T-helper 2 cell treated with Interferon-gamma antibody and Interleukin-4, amounts not matched to agents 100 ng/mL and 5 ng/mL, for 36 hours (primary cell): ENCODE results near the gene GTF3C5. TPM values are rescaled to one million over a fixed set of nuclear protein-coding genes. Genes with fewer than 3 reads are reported as not detected.
"Not testable (repeated sequence)": the region's sequence is repeated elsewhere in the genome, so short reads cannot be mapped to it uniquely, and the experiment has no call there.

ENCODE experiments used
- intact Hi-C: fragments of 100-400 bp; cut with micrococcal nuclease; formaldehyde crosslinking; loops from one replicate; pipeline ENCODE4 v1.15.1; 2023
- total RNA-seq: library from RNA; stranded (reverse); gene quantifications from 2 replicates; pipeline ENCODE4 v1.2.3, GENCODE V29; 2022

The GTF3C5 gene
- total RNA-seq, 1 donor from 2014 or later: 79.1 TPM

GRCh38 chr9:133066181-133066983 lies 35.6 kb downstream of the GTF3C5 start:
- intact Hi-C loops: no loop called here

- intact Hi-C loops: no loop called here
These were observed 36.2 kb downstream of the GTF3C5 start for GRCh38 chr9:133067006-133067405.

GRCh38 chr9:133067813-133068212 lies 37.0 kb downstream of the GTF3C5 start:
- intact Hi-C loops: no loop called here

- intact Hi-C loops: not testable (repeated sequence)
These were observed 37.6 kb downstream of the GTF3C5 start for GRCh38 chr9:133068431-133068830.

GRCh38 chr9:133070500-133070961 lies 39.7 kb downstream of the GTF3C5 start:
- intact Hi-C loops: not testable (repeated sequence)

GRCh38 chr9:133070985-133071384 lies 40.2 kb downstream of the GTF3C5 start:
- intact Hi-C loops: not testable (repeated sequence)

GRCh38 chr9:133071484-133072150 lies 40.8 kb downstream of the GTF3C5 start:
- intact Hi-C loops: no loop called here

- intact Hi-C loops: not testable (repeated sequence)
These were observed 41.4 kb downstream of the GTF3C5 start for GRCh38 chr9:133072210-133072609.

GRCh38 chr9:133073086-133074014 lies 42.6 kb downstream of the GTF3C5 start:
- intact Hi-C loops: no loop called here

GRCh38 chr9:133074111-133074651 lies 43.4 kb downstream of the GTF3C5 start:
- intact Hi-C loops: no loop called here

GRCh38 chr9:133075925-133076630 lies 45.3 kb downstream of the GTF3C5 start:
- intact Hi-C loops: no loop called here

GRCh38 chr9:133076691-133077090 lies 45.9 kb downstream of the GTF3C5 start:
- intact Hi-C loops: no loop called here

- intact Hi-C loops: no loop called here
These were observed 47.7 kb downstream of the GTF3C5 start for GRCh38 chr9:133078486-133078885.

GRCh38 chr9:133080161-133080560 lies 49.4 kb downstream of the GTF3C5 start:
- intact Hi-C loops: no loop called here

GRCh38 chr9:133080786-133081779 lies 50.3 kb downstream of the GTF3C5 start:
- intact Hi-C loops: not testable (repeated sequence)

- intact Hi-C loops: not testable (repeated sequence)
These were observed 51.3 kb downstream of the GTF3C5 start for GRCh38 chr9:133081957-133082644.

GRCh38 chr9:133083688-133084087 lies 52.9 kb downstream of the GTF3C5 start:
- intact Hi-C loops: not testable (repeated sequence)

- intact Hi-C loops: not testable (repeated sequence)
These were observed 55.5 kb downstream of the GTF3C5 start for GRCh38 chr9:133086212-133086860.
